ENCODE measurements around the gene KPNA6. TPM values are rescaled to one million over a fixed set of nuclear protein-coding genes. Genes with fewer than 3 reads are reported as not detected.

The KPNA6 gene
- total and polyA plus RNA-seq, 10 of the 15 experiments (the other 5 are each of a cell fraction or from before 2014, with no cell fraction given): 11.1 to 55.6 (median 25.9) TPM

- SMC1A ChIA-PET (ENCODE audit: uncharacterized antibody, unreplicated experiment): interaction anchor here (0.6 to 3.3 kb wide), 8 partner anchors 12 to 96 kb away, joined by 3 to 20 read pairs (median 5); partner anchors contain the start of gene TMEM39B
- H2AFZ ChIP-seq (ENCODE audit: control insufficient read depth, low read depth, low read length): no peak overlapping the region
- FAIRE-seq (no peak), ATAC-seq (no peak), DNase-seq (ENCODE audit: low read depth, low spot score) (no peak)
- no peaks in the 10 kb centered on the region for H3K79me2 ChIP-seq (ENCODE audit: control insufficient read depth, insufficient read depth, low read length)
- no peaks in the 10 kb centered on the region for H3K27me3 ChIP-seq (replicated peaks in 1 of 2; ENCODE audit: control insufficient read depth in 2 of 2, insufficient read depth in 2 of 2, low read length in 1 of 2)
- in situ Hi-C loops (cut with MboI): no loop called here
- H3K36me3 ChIP-seq (ENCODE audit: control insufficient read depth in 2 of 2, insufficient read depth in 2 of 2, low read length in 1 of 2): peaks cover 14 to 20% of the 10 kb centered on the region in 2 experiments
- CTCF ChIA-PET: interaction anchor here (1.0 to 3.9 kb wide), 10 partner anchors 11 to 295 kb away, joined by 3 to 37 read pairs (median 4); no protein-coding TSS in a partner anchor
- POLR2A ChIA-PET: interaction anchor here (1.0 to 1.9 kb wide), 3 partner anchors 15 to 48 kb away, joined by 3 to 6 read pairs (median 5); partner anchors contain the start of gene KPNA6
- no peak overlapping the region for H3K9ac ChIP-seq (ENCODE audit: control insufficient read depth, insufficient read depth, low read length)
- H3K4me1 ChIP-seq (ENCODE audit: control insufficient read depth, insufficient read depth, low read length): no peaks in the 10 kb centered on the region
- H3K9me3 ChIP-seq (replicated peaks; ENCODE audit: control insufficient read depth, insufficient read depth, low read length): no peaks in the 10 kb centered on the region
- TF ChIP-seq POLR2AphosphoS2 (IDR thresholded peaks at IDR 0.05; ENCODE audit: low read depth, low read length) (no peak), MXI1 (IDR thresholded peaks at IDR 0.05; ENCODE audit: low read depth, low read length) (no peak), ZBTB11 (CRISPR knock-in tag; IDR thresholded peaks at IDR 0.05) (no peak), SP1 (IDR thresholded peaks at IDR 0.05; ENCODE audit: low read depth, low read length) (no peak), STAT1 (conservative IDR thresholded peaks at IDR 0.05) (no peak)
- TF ChIP-seq, protein P1, sequence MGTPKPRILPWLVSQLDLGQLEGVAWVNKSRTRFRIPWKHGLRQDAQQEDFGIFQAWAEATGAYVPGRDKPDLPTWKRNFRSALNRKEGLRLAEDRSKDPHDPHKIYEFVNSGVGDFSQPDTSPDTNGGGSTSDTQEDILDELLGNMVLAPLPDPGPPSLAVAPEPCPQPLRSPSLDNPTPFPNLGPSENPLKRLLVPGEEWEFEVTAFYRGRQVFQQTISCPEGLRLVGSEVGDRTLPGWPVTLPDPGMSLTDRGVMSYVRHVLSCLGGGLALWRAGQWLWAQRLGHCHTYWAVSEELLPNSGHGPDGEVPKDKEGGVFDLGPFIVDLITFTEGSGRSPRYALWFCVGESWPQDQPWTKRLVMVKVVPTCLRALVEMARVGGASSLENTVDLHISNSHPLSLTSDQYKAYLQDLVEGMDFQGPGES (IDR thresholded peaks at IDR 0.05): no peak
- no peak overlapping the region for H3K4me3 ChIP-seq
- H3K27ac ChIP-seq (ENCODE audit: control insufficient read depth, insufficient read depth): no peak overlapping the region
- intact Hi-C loops (cut with micrococcal nuclease; ENCODE audit: unreplicated experiment): loop anchor here (5.0 to 10.0 kb wide), 4 partner anchors 84 to 396 kb away; partner anchors contain the start of gene SPOCD1
- no peak overlapping the region for H3K4me2 ChIP-seq (ENCODE audit: control insufficient read depth, insufficient read depth)
- no TSS peak for BruUV-seq (replicated peaks)
- RAD21 ChIA-PET (ENCODE audit: unreplicated experiment): interaction anchor here (0.9 to 1.6 kb wide), 3 partner anchors 12 to 17 kb away, joined by 3 to 4 read pairs (median 4); no protein-coding TSS in a partner anchor
- H4K20me1 ChIP-seq (ENCODE audit: control insufficient read depth, insufficient read depth): 0 out of 2 replicates have a peak, but pooled peaks cover 3% of the 10 kb centered on the region
Measured at GRCh38 chr1:32060914-32061313, 46.9 kb upstream of the KPNA6 start.
